ES-I3 (cell line): ENCODE data around the gene KIAA0513.

Experiments used
- H3K36me3 ChIP-seq: 2 replicates; pipeline ENCODE4 v1.6.1; 2013; ENCODE audit warnings: mild to moderate bottlenecking, low read length, control low read depth, moderate library complexity; ENCODE audit not compliant: insufficient read depth
- H3K4me1 ChIP-seq: 2 replicates; pipeline ENCODE4 v1.6.1; 2013; ENCODE audit warnings: mild to moderate bottlenecking, control low read depth, low read length; ENCODE audit not compliant: insufficient read depth
- H3K9ac ChIP-seq: 2 replicates; pipeline ENCODE4 v1.6.1; 2013; ENCODE audit warnings: low read depth, mild to moderate bottlenecking, low read length, moderate library complexity
- H3K9me3 ChIP-seq: 2 replicates; pipeline ENCODE4 v1.6.1; 2013; ENCODE audit warnings: mild to moderate bottlenecking, low read length, moderate library complexity; ENCODE audit not compliant: control insufficient read depth, insufficient read depth

Gene KIAA0513

DNA sequence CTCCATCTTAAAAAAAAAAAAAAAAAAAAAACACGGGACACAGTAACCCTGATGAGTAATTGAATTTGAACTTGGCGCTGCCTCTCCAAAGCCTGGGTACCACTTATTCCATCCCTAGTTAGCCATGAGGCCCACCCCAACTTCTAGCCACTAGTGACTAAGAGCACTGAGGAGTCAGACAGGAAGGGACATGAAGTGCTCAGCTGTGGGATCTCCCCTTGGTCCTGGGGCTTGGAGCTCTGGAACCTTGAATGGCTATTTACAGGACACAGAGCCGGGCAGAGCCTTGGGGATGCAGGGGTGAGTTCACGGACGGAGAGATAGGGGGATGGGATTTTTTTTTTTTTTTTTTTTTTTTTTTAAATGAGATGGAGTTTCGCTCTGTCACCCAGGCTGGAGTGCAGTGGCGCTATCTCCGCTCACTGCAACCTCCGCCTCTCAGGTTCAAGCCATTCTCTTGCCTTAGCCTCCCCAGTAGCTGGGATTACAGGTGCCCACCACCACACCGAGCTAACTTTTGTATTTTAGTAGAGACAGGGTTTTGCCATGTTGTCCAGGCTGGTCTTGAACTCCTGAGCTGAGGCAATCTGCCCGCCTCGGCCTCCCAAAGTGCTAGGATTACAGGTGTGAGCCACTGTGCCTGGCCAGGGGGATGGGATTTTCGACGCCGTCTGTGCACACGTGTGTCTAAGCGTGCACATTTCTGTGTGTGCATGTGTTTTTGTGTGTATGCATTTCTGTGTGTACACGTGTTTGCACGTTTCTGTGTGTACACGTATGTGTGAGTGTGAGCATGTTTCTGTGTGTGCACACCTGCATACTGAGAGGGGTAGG is 105.1 kb downstream of the KIAA0513 start:
- no peaks in the 10 kb centered on the region for H3K36me3 ChIP-seq
- no peak overlapping the region for H3K9ac ChIP-seq
- peaks cover 15% of the 10 kb centered on the region for H3K4me1 ChIP-seq
- no peaks in the 10 kb centered on the region for H3K9me3 ChIP-seq

DNA sequence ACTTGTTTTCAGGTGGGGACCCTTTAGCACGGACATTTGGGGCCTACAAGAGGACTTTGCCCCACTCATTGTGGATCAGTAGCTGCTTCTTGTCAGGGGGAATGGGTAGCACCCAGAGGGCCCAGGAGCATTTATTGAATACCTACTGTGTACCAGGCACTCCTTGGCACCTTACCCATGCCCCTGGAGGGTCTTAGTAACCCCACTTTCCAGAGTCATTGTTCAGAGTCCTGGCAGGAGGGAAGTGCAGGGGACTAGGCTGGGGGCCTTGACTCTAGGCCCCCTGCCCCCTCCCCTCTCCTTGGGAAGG is 105.7 kb downstream of the KIAA0513 start:
- H3K9me3 ChIP-seq: no peaks in the 10 kb centered on the region
- H3K4me1 ChIP-seq: peaks cover 15% of the 10 kb centered on the region
- H3K36me3 ChIP-seq: no peaks in the 10 kb centered on the region
- no peak overlapping the region for H3K9ac ChIP-seq

GRCh38 chr16:85134076-85134788 is 106.6 kb downstream of the KIAA0513 start:
- Histone ChIP-seq H3K36me3 (no peaks in the 10 kb centered on the region), H3K9ac (no peak overlapping the region), H3K4me1 (peaks cover 15% of the 10 kb centered on the region), H3K9me3 (no peaks in the 10 kb centered on the region)

DNA sequence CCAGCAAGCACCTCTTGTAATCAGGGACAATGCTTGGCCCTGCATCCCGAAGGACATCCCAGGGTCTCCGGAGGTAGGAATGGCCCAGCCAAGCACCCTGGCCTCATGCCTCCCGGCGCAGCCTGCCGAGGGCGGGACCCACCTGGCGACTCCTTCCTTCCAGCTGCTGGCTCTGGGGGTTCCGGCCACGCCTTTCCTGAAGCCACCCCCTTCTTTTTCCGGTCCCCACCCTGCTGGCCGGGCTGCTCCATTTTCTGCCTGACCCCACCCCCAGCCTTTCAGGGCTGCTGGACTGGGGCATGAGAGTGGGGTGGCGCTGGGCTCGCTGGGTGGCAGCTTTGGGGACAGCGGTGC is 107.2 kb downstream of the KIAA0513 start:
- Histone ChIP-seq H3K9ac (no peak overlapping the region), H3K9me3 (no peaks in the 10 kb centered on the region), H3K36me3 (no peaks in the 10 kb centered on the region)

DNA sequence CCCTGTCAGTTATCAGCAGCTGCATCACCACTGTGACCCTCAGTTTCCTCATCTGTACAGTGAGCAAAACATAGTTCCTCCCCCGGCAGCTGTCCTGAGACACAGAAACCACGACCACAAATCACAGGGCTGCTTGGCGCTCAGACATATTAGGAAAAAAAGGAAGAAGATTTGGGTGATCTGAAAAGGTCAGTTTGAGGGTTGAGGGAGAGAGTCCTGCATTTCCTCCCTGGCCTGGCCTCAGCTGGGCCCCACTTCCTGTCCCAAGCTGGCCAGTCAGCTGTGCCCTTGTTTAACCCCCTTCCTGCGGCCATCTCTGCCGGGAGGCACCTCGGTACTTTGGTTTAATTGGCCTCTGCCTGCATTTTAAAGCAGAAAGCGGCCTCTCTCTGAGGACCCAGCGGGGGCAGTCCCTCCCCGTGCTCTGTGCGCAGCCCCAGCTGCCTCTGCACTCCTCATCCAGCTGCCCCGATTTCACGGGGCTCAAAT is 108.7 kb downstream of the KIAA0513 start:
- Histone ChIP-seq H3K9ac (peak overlapping the region; percentile 44; the same call in 1 of the 2 replicates), H3K36me3 (no peaks in the 10 kb centered on the region), H3K4me1 (peaks cover 6% of the 10 kb centered on the region; the same call in 1 of the 2 replicates), H3K9me3 (no peaks in the 10 kb centered on the region)

More for the DNA sequence above, 107.2 kb downstream of the KIAA0513 start:
- H3K4me1 ChIP-seq: peaks cover 15% of the 10 kb centered on the region

DNA sequence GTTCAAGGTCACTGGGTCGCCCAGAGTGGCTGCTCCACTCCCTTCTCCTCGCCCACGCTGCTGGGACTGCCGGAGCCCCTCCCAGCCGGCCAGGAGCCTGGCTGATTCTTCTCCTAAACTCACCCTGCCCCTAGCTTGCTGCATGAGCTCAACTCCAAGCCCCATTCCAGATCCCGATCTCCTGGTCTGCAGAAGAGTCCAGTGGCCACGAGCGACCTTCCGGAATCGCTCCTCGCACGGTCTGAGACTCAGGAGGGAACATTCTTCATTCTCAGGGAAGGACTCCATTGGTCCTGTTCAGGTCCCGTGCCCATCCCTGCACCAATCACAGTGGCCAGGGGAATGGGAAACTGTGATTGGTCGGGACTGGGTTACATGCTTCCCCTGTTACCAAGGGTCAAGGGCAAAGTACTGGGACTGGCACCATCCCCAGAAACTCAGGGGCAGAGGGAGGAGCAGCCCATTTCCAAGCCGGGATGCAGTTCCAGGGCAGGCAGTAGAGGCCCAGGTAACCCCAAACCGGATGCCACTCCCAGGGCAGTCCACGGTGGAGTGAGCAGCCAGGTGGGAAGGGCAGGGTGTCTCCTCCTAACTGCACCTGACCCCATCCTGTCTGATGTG is 109.2 kb downstream of the KIAA0513 start:
- no peaks in the 10 kb centered on the region for H3K36me3 ChIP-seq
- no peaks in the 10 kb centered on the region for H3K9me3 ChIP-seq
- H3K4me1 ChIP-seq: peaks cover 6% of the 10 kb centered on the region; the same call in 1 of the 2 replicates
- peak overlapping the region; percentile 44; the same call in 1 of the 2 replicates for H3K9ac ChIP-seq

DNA sequence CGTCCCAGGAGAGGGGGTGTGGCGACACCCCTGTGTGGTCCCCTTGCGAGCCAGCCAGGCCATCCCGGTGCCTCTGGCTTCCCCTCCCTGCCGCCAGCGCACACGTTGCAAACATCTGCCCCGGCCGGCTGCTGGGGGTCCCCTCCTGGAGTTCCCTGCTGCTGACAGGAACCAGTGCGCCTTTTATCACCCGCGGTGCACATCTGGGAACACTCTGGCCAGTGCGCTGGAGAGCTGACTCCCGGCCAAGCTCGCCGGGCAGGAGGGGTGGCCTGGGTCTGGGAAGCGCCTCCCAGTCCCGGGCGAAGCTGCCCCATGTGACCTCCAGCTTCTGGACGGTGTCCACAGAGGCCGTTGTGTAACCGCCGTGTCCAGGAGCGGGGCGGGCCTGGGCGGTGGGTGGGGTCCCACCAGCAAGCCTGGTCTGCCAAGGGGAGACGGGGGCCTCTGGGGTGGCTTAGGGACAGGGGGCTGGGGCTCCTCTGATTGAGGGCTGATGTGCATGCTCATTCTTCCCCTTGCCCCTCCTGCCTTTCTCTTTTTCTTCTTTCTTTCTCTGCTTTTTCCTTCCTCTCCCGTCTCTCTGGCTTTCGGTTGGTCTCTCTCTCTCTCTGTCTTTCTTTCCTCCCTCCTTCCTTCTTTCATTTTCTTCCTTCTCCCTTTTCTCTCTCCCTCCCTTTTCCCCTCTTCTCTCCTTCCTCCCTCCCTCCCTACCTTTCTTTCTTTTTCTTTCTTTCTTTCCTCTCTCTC is 109.9 kb downstream of the KIAA0513 start:
- Histone ChIP-seq H3K9me3 (no peaks in the 10 kb centered on the region), H3K4me1 (peaks cover 6% of the 10 kb centered on the region; the same call in 1 of the 2 replicates), H3K9ac (peak overlapping the region; percentile 29; the same call in 1 of the 2 replicates), H3K36me3 (no peaks in the 10 kb centered on the region)

DNA sequence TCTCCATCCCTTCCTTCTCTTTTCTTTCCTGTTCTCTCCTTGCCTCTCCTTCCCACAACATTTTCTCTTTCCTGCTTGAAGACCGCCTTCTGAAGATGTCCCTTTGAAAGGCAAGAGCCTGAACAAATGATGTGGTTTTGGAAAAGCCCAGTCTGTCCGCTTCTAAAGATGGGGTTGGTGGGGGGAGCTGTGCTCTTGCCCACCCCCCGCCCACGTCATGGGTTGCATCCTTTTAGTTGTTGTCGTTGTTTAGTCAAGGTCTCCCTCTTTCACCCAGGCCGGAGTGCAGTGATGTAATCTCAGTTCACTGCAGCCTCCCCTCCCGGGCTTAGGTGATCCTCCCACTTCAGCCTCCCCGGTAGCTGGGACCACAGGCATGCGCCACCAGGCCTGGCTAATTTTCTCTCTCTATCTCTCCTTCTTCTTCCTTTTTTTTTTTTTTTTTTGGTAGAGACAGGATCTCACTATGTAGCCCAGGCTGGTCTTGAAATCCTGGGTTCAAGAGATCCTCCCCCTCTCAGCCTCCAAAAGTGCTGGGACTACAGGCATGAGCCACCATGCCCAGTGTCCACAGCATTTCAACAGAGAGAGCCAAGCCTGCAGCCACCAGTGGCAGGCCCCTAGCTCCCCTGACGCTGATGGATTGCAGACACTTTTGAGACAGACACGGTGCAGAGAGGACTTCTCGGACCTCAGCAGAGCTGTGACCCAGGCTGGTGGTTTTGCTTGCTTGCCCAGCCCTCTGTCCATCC is 110.7 kb downstream of the KIAA0513 start:
- H3K36me3 ChIP-seq: no peaks in the 10 kb centered on the region
- peaks cover 6% of the 10 kb centered on the region; the same call in 1 of the 2 replicates for H3K4me1 ChIP-seq
- no peaks in the 10 kb centered on the region for H3K9me3 ChIP-seq
- no peak overlapping the region for H3K9ac ChIP-seq

GRCh38 chr16:85138825-85139627 is 111.4 kb downstream of the KIAA0513 start:
- Histone ChIP-seq H3K4me1 (peaks cover 6% of the 10 kb centered on the region; the same call in 1 of the 2 replicates), H3K36me3 (no peaks in the 10 kb centered on the region), H3K9ac (no peak overlapping the region), H3K9me3 (no peaks in the 10 kb centered on the region)

DNA sequence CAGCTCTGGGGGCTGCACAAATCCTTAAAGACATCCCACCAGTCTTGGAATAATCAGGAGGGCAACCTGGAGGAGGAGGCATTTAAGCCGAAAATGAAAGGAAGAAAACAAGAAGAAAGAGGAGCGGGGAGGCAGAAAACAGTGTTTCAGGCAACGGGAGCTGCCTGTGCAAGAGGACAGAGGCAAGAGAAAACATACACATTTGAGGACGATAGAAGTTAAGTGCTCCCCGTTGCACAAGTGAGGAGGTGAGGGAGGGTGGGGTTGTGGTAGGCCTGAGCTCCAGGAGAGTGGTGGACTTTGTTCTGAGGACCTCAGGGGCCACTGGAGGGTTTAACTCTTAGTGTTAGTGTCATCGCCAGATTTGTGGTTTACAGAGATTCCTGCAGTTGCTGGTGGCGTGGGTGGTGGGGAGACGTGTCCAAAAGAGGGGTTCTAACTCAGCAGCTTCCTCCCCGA is 112.3 kb downstream of the KIAA0513 start:
- no peaks in the 10 kb centered on the region for H3K36me3 ChIP-seq
- peaks cover 6% of the 10 kb centered on the region; the same call in 1 of the 2 replicates for H3K4me1 ChIP-seq
- H3K9ac ChIP-seq: no peak overlapping the region
- H3K9me3 ChIP-seq: no peaks in the 10 kb centered on the region; the same call in 1 of the 2 replicates

- peaks cover 6% of the 10 kb centered on the region; the same call in 1 of the 2 replicates for H3K4me1 ChIP-seq
- no peaks in the 10 kb centered on the region for H3K36me3 ChIP-seq
- H3K9ac ChIP-seq: no peak overlapping the region
- H3K9me3 ChIP-seq: no peaks in the 10 kb centered on the region; the same call in 1 of the 2 replicates
Observed at GRCh38 chr16:85140455-85141012, 112.9 kb downstream of the KIAA0513 start.

- Histone ChIP-seq H3K9ac (no peak overlapping the region), H3K36me3 (no peaks in the 10 kb centered on the region), H3K9me3 (no peaks in the 10 kb centered on the region; the same call in 1 of the 2 replicates), H3K4me1 (no peaks in the 10 kb centered on the region; the same call in 1 of the 2 replicates)
Observed at GRCh38 chr16:85141491-85142128, 114.0 kb downstream of the KIAA0513 start.
